ENCODE results near the gene NELFB.
"Not testable (repeated sequence)": the region's sequence is repeated elsewhere in the genome, so short reads cannot be mapped to it uniquely, and the experiment has no call there.

Gene NELFB

DNA sequence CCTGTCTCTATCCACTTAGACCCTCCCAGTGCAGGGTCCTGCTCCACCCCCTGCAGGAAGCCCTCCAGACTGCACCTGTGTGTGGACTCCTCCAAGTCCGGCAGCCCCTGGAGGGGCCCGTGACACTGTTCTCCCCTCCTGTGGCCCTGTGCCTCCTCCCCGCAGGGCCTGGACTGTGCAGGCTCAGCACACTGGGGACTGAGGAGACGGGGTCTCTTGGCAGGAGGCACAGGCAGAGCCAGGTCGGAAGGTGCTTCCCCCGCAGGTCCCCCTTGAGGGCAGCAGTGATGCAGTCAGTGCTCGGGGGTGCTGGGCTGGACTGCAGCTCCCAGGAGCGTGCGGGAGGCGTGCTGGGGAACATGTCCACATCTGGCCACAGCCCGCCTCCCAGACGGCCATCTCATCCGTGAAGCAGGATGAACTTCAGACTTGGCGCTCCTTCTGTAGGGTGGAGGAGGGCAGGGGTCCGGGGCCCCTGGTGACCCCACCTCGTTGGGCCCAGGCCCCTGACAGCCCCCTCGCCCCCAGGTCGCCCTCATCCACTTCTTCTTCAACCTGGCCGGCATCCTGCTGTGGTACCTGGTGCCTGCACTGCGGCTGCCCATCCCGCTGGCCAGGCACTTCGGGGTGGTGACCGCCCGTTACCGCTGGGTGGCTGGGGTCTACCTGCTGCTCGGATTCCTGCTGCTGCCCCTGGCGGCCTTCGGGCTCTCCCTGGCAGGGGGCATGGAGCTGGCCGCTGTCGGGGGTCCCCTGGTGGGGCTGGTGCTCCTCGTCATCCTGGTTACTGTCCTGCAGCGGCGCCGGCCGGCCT is 19.5 kb upstream of the NELFB start:
- H3K4me3 ChIP-seq (ENCODE audit: control insufficient read depth, low read depth, low read length) = no peak overlapping the region
- DNase-seq (ENCODE audit: low read depth) = no peak
- TF ChIP-seq, protein P1, sequence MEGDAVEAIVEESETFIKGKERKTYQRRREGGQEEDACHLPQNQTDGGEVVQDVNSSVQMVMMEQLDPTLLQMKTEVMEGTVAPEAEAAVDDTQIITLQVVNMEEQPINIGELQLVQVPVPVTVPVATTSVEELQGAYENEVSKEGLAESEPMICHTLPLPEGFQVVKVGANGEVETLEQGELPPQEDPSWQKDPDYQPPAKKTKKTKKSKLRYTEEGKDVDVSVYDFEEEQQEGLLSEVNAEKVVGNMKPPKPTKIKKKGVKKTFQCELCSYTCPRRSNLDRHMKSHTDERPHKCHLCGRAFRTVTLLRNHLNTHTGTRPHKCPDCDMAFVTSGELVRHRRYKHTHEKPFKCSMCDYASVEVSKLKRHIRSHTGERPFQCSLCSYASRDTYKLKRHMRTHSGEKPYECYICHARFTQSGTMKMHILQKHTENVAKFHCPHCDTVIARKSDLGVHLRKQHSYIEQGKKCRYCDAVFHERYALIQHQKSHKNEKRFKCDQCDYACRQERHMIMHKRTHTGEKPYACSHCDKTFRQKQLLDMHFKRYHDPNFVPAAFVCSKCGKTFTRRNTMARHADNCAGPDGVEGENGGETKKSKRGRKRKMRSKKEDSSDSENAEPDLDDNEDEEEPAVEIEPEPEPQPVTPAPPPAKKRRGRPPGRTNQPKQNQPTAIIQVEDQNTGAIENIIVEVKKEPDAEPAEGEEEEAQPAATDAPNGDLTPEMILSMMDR (conservative IDR thresholded peaks at IDR 0.05; ENCODE audit: control insufficient read depth, insufficient read depth, low read depth, low read length) = no peak

DNA sequence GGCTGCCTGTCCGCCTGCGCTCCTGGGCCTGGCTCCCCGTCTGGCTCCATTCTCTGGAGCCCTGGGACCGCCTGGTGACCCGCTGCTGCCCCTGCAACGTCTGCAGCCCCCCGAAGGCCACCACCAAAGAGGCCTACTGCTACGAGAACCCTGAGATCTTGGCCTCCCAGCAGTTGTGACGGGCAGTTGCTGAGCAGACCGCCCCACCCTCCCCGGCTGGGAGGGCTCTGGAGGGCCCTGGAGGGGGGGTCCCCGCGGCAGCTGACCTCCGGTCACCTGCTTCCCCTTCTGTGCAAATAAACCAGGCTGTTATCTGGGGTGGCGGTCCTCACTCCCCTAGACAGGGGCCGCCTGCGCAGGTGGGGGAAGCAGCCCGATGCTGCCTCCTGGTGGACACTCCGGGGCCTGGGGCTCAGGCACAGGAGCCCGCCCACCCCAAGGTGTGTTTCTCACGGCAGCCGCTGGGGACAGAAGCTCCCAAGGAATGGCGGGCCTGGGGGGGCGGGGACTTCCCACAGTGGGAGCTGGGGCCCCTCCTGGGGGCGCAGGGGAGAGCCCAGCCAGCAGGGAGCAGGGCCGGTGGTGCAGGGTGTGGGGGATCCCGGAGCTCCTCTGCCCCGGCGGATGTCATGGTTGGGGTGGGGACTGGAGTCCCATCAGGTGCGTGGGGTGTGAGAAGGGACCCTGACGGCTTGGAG is 18.7 kb upstream of the NELFB start:
- TF ChIP-seq, protein P1 (conservative IDR thresholded peaks at IDR 0.05; ENCODE audit: control insufficient read depth, insufficient read depth, low read depth, low read length) = peak; percentile 78
- DNase-seq (ENCODE audit: low read depth) = peak; percentile 66
- no peak overlapping the region for H3K4me3 ChIP-seq (ENCODE audit: control insufficient read depth, low read depth, low read length)

DNA sequence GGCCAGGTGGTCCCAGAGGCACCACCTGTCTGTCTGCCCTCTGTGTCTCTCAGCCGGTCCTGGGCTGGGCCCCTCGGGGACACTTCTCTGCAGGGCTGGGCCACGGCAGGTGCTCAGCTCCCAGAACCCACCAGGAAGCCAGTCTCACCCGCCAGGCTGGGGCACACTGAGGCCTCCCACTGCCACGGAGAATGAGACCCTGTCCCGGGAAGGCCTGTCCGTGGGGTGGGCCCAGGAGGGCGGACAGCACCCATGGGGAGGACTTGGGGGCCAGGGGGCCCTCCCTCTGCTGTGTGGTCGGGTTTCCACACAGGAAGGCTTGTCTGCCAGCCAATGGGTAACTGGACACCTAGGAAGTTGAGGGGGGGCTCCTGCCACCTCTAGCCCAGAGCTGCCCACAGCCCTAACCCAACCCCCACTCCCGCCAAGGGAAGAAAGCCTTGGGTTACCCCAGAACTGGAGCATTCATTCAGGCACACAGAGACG is 18.1 kb upstream of the NELFB start:
- DNase-seq (ENCODE audit: low read depth) = no peak
- TF ChIP-seq, protein P1 (conservative IDR thresholded peaks at IDR 0.05; ENCODE audit: control insufficient read depth, insufficient read depth, low read depth, low read length) = no peak
- H3K4me3 ChIP-seq (ENCODE audit: control insufficient read depth, low read depth, low read length) = no peak overlapping the region

DNA sequence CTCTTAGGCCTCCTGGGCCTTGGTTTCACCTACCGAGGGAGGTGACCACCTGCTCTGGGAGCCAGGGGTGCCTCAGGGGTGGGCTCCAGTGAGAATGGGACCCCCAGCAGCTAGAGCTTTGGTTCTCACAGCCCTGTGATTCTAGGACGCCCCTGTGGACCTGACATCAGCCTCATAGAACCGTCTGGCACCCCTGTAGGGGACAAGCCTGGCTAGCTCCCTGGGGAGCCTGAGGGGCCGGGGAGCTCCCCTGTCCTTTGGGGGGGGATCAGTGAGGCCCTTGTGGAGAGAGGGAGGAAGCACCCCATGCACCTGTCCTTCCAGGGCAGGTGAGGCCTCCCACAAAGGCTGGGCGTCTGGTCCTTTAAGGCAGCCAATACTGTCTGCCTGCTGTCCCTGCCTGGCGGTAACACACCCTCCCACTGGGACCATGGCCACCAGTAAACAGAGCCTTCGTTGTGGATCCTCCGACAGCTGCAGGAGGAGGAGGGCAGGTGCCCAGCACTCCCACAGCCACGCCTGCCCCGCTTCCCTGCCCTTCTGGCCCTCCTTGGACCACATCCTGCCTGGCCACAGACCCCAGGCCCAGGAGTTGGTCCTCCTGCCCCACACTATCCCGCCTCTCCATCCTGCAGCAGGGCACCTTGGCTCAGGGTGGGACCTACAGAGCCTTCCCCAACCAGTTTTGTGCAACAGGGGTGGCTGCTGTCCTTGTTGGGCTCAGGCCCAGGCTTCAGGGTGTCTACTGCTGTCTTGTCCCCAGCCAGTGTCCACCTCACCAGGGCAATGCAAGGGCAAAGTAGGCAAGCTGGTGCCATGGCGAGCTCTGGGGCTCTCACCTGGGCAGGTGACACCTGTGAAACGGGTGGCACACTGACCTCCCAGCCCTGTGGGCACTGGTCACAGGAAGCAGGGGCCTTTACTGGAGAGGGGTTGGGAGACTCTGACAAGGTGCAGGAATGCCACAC is 17.1 kb upstream of the NELFB start:
- DNase-seq (ENCODE audit: low read depth) = no peak
- no peak overlapping the region for H3K4me3 ChIP-seq (ENCODE audit: control insufficient read depth, low read depth, low read length)
- TF ChIP-seq, protein P1 (conservative IDR thresholded peaks at IDR 0.05; ENCODE audit: control insufficient read depth, insufficient read depth, low read depth, low read length) = no peak

DNA sequence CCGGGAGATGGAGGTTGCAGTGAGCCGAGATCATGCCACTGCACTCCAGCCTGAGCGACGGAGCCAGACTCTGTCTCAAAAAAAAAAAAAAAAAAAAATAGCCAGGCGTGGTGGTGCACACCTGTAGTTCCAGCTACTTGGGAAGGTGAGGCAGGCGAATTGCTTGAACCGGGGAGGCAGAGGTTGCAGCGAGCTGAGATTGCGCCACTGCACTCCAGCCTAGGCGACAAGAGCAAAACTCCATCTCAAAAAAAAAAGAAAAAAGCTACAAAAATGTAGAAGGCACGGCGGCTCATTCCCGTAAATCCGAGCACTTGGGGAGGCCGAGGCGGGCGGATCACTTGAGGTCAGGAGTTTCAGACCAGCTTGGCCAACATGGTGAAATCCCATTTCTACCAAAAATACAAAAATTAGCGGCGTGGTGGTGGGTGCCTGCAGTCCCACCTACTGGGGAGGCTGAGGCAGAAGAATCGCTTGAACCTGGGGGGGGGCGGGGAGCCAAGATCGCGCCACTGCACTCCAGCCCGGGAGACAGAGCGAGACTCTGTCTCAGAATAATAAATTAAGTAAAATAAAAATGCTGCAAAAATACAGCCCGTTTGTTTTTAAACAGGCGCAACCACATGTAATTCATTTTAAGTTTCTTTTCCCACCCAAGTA is 15.5 kb upstream of the NELFB start:
- H3K4me3 ChIP-seq (ENCODE audit: control insufficient read depth, low read depth, low read length) = peak overlapping the region; percentile 62
- not testable (repeated sequence) for DNase-seq (ENCODE audit: low read depth)

DNA sequence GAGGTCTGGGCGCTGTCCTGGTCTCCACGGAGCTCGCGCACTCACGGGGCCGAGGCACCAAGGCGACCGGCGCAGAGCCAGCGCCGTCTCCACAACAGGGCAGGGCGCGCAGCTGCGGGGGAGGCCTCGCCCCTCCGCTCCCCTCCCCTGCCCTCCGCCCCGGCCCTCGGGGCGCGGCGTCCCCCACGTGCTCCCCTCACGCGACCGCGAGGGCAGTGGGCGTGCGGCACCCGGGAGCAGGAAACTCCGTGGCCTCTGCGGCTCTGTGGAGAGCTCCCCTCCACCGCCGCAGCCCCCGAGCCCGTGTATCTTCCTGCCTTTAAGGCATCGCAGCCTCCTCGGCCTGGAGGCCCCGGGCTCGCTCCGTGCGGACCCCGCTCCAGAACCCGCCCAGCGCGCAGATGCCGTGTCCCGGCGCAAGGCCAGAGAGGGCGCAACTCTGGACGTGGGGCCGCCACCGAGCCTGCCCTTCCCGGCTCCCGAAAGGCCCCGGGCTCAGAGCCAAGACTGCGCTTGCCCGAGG is 14.7 kb upstream of the NELFB start:
- peak overlapping the region; percentile 62 for H3K4me3 ChIP-seq (ENCODE audit: control insufficient read depth, low read depth, low read length)
- peak; percentile 68 for DNase-seq (ENCODE audit: low read depth)
- TF ChIP-seq, protein P1 (conservative IDR thresholded peaks at IDR 0.05; ENCODE audit: control insufficient read depth, insufficient read depth, low read depth, low read length) = no peak

Measured in fibroblast of mammary gland (primary cell).